UCSD-AML1 (cell line): ENCODE results near the gene RALBP1.

Source experiments
- DNase-seq: peaks from one replicate; lab custom pipeline; 2025; ENCODE audit not compliant: unreplicated experiment; lab: John Stamatoyannopoulos, UW

Gene RALBP1

DNA sequence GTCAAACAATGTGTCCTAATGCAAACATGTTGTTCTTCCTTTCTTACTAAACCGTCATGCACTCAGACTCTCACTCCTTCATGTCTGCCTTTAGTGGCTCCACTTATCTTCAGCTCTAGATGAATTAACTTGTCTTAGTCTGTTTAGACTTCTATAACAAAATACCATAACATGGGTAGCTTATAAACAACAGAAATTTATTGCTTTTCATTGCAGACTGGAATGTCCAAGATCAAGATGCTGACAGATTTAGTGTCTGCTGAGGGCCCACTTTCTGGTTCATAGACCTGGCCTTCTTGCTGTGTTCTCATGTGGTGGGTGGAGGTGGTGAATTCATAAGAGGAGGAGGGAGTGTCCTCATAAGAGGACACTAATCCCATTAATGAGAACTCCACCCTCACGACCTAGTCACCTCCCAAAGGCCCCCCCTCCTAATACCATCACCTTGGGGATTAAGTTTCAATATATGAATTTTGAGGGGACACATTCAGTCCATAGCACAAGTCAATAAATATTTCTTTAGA is 32.3 kb downstream of the RALBP1 start:
- DNase-seq, result no peak

DNA sequence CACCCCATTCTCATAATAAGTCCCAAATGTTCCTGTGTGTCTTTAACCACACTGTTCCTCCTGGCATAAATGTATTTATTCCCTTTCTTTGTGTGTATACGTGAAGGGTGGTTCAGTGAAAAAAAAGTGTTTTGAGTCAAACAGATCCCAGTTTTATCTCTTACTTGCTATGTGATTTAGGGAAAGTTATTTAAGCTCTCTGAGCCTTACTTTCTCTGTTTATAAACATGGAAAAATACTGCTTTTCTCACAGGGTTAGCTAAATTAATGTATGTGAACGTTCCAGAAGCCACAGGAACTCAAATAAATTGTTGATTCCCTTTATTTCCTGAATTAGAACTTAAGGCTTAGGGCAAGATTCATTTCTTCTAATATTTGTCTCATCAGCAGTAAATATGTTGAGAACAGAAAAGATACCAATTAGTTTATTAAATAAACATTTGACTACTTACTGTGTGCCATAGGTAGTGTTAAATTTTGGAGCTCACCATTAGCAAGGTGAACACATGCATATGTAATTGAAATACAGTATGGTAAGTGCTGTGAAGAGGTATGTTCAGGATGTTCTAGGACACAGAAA is 33.2 kb downstream of the RALBP1 start:
- DNase-seq, result no peak

DNA sequence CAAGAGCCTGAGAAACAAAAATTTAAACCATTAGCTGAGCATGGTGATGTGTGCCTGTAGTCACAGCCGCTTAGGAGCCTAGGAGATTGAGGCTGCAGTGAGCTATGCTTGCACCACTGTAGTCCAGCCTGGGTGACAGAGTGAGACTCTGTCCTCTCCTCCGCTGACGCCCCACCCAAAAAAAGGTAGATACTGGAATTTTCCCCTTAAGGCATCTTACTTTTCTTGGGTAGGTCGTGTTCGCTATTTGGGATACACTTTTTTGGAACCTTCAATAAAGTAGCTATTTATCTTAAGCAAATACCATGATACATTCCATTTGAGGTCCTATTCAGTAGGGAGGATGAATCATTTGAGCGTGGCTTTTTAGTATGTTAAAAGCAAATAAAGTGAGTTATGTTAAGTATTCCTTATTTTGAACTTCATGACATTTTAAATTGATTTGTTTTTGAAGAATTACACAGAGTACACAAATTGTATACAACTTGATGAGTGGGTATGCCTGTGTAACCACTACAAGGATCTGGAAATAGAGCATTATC is 38.7 kb downstream of the RALBP1 start:
- no peak for DNase-seq

DNA sequence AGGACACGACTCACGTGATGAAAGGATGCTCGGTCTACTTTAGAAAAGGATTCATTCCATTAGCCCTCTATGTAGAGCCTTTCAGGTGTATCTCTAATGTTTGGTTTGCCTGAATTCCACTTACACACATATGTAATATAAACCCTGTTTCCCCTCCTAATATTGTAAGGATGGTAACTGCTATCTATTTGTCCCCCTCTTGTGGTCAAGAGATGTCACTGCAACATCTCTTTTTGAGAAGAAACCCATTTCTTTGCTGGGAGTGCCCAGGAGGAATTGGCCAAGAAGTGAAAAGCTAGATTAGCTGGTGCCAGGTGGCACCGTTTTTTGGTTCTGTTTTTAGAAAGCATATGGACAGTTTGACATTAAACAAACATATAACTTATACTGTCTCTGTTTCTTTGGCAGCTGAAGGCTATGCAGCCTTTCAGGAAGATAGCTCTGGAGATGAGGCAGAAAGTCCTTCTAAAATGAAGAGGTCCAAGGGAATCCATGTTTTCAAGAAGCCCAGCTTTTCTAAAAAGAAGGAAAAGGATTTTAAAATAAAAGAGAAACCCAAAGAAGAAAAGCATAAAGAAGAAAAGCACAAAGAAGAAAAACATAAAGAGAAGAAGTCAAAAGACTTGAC is 41.2 kb downstream of the RALBP1 start:
- DNase-seq, result no peak

DNA sequence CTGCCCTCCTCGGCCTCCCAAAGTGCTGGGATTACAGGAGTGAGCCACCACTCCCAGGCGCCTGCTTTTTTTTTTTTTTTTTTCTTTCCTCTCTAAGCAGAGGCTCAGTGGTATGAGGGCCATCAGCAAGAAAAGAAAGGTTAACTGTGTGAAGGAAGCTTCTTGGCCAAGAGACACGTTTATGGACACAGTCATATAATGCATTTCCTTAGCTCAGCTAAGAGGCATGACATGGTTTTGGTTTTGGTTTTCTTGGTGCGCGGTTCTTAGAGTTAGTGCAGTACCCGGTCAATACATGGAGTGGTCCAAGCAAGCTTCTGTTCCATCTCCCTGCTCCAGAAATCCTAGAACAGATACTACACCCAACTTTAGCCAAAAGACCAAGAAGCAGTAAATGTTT is 42.6 kb downstream of the RALBP1 start:
- DNase-seq, result no peak

DNA sequence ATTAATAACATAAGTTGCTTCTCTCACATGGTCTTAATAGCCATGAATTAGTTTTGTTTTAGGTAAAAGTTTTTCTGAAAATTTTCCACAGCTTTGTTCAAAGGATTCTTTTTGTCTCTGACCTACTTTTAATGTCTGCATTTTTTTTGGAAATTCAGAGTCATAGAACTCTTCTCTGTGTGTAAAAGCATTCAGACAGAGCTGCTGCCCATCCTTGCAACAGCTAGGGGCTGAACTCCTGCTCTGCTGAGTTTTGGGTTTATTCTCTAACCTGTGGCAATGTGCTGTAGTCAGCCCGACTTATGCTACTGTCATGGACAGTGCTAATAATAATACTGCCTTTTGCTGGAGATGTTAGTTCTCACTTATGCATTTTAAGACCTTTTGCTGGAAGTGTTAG is 44.1 kb downstream of the RALBP1 start:
- DNase-seq, result no peak

DNA sequence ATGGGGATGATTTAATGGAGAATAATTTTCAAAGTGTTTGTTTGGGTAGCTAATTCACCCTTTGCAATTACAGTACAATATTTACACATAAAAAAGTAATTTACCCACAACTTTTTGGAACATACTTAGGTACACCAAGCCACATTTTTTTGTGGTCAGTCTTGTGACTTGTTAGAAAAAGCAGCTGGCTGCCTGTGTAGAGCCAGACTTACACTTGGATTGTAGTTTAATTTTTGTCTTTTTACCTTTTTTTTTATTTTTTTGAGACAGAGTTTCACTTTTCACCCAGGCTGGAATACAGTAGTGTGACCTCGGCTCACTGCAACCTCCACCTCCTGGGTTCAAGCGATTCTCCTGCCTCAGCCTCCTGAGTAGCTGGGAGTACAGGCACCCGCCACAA is 45.4 kb downstream of the RALBP1 start:
- DNase-seq, result no peak

DNA sequence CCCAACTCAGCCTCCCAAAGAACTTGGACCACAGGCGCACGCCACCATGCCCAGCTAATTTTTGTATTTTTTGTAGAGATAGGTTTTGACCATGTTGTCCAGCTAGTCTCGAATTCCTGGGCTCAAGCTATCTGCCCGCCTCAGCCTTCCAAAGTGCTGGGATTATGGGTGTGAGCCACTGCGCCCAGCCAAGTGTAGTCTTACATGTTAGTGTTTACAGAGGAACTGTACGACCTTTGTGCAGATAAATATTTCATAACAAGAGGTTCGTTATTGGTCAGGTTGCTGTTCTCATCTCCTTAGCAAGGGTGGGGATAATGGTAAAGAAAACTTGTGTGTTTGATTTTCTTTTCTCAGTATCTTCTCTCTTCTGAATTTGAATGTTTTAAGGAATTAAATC is 46.5 kb downstream of the RALBP1 start:
- DNase-seq, result no peak

DNA sequence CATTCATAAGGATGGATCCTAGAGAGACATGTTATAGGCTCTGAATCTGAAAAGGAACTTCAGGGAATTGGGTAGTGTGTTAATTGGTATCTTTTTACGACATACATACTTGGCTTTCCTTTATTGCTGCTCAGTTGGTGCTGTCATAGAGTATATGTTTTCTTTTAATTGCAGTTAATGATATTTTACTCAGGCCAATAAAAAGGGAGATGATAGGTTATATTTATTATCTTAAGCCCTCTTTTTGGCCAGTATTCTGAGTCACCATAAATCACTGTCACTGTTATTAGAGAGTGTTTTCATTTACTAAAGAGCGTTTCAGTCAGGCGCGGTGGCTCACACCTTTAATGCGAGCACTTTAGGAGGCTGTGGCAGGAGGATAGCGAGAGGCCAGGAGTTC is 47.6 kb downstream of the RALBP1 start:
- no peak for DNase-seq

DNA sequence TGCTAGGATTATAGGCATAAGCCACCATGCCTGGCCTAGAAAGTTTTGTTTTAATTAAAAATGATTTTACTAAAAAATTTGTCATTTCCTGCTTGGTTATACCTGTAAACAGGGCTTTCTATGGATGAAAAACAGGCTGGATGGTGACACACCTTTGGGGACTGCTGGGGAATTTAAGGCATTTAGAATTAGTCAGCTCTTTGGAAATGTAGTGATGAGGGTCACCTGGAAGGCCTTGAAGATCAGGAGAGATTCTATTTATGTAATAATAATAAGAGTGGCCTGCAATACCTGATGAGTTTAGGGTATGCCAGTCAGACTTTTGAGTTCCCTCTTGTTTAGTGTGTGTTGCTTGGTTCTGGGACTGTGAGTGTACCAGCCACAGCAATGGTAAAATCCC is 51.1 kb downstream of the RALBP1 start:
- no peak for DNase-seq

DNA sequence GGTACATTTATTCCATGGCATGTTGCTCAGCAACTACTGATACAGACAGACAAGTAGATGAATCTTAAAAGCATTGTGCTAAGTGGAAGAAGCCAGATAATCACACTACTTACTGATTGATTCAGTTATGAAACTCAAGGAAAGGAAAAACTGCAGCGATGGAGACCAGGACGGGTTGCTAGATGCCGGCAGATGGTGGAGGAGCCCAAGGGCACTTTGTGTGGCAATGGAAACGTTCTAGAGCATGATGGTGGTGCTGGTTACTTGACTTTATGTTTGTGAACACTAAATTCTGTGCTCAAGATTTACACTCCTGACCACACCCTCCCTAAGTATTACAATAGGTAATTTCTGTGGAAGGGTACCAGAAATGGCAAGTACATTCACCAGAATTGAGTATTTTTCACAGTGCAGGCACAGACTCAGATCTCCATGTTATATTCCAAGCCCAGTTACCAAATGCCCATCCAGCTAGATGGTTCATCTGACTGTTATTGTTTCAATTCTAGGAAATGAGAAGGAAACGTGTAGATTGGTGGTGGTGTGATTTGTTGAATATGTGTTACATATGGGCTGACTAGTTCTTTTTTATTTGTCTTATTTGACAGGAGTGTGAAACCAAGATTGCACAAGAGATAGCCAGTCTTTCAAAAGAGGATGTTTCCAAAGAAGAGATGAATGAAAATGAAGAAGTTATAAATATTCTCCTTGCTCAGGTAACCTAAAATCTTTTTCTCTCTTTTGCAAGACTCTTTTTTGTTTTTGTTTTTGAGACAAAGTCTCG is 55.1 kb downstream of the RALBP1 start:
- DNase-seq, result no peak

DNA sequence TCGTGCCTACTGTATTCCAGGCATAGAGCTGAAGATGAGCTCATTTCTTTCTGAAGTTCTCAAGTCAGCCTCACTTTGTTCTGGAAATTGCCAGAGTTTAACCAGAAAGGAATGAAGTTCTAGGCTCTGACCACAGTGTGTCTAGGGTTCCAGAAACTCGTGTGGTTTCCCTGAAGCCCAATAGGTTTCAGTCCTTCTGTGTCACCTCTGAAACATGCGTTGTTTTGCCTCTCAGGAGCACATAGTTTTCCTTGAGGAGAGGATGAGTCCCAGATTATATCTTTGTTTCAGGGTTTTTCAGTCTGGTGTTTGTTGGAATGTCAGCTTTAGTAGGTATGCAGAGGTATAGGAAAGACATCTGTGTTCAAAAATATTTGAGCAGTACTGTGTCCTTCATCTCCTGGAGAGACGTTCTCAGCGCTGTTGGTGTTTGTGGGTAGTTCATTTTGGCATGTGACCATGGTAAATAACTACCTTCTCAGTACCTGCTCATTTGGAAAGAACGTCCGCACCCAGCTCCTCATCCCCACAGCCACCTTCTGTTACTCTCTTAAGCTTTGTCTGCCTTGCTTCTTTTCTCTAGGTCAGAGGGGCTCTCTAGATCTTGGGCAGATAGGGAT is 56.6 kb downstream of the RALBP1 start:
- no peak for DNase-seq

DNA sequence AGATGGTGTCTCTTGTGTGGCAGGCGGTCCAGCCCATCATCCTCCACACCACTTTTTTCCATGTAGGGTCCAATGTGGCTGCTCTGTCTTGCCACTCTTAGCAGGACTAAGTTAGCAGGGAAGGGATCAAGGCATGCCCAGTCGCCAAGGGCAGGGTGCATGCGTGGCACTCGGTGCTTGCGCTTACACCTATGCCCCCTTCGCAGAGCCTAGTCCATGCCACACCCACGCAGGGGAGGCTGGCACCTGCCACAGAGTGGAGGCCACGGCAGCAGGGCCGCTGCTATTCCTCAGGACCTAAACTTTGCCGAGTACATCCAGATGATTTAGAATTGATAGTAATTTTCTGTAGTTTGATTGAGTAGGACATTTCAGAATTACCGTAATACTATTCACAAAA is 59.5 kb downstream of the RALBP1 start:
- DNase-seq, result no peak

DNA sequence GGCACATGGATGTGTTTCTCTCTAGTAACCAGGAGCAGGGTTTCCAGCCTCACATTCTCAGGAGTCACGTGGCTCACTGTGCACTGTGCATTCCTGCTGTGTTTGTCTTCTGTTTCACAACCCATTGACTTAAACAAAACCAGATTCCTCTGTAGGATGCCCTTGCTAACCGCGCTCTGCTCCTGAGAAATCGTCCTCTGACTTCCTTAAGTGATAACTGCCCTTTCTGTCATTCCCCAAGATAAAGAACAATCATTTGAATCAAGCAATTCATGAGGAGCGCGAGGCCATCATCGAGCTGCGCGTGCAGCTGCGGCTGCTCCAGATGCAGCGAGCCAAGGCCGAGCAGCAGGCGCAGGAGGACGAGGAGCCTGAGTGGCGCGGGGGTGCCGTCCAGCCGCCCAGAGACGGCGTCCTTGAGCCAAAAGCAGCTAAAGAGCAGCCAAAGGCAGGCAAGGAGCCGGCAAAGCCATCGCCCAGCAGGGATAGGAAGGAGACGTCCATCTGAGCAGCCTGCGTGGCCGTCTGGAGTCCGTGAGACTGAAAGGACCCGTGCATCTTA is 60.2 kb downstream of the RALBP1 start:
- DNase-seq, result no peak

DNA sequence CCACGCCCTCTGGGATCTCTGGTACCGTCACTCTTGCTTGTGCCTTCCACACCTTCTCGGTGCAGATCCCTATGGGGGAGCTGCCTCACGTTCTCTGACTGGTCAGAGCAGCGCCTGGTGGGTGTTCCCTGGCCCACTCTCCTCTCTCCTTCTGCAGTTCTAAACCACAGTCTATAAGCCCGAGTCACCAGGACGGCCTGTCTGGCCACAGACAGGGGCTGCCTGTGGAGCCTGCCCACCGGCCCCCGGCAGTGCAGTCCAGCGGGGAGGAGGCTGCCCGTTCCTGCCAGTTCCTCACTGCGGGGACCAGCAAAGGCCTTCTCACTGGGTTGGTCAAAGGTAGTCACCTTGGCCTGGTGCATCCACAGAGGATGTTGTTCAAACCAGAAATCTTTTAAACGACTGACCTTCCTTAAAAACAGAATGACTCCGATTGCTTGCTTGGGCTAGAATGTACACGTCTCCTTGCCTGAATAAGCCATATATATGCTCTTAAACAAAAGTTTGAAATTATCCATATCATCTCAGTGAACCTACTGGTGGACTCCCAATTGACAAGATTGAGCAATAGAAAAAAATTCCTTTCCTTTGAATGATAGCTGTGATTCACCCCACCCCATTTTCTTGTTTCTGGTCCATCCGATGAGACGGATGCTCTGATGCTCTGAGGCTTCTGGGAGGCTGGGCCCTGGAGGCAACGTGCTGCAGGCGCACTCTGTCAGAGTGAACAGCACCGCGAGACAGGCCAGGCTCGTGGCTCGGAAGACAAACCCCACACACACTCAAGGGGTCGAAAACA is 61.2 kb downstream of the RALBP1 start:
- no peak for DNase-seq

DNA sequence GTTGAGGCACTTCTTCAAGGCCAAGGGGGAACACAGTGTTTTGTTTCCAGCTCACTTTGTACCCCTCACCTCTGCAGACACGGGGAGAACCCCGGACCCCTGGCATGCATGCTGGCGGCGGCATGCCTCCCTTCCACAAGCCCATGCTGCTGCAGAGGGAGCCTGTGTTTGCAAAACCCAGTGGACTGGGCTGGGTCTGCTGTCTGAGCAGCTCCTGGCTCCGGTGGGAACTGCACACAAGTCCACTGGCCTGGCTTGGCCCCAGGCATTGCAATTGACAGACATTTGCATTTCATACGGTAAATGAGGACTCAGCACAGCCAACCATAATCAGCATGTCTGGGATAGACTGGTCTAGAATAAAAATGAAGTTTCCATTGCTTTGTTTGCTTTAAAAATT is 62.4 kb downstream of the RALBP1 start:
- DNase-seq, result no peak

DNA sequence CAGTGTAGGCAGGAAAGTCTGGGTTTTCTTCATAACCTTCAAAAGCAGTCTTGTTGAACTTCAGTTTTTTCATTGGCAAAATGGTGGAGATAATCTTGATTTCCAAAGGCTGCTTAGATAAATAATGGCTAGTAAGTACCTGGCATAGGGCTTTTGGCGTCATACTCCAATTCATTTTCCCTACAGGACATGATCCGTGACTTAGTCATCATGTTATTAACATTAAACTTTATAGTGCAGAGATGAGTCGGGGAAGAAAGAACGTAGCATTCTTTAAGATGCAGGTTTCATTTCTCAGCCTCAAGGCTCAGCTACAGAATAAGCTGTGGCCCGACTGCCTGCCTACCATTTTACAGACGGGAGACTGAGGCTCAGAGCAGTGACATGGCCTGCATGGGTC is 64.0 kb downstream of the RALBP1 start:
- no peak for DNase-seq

DNA sequence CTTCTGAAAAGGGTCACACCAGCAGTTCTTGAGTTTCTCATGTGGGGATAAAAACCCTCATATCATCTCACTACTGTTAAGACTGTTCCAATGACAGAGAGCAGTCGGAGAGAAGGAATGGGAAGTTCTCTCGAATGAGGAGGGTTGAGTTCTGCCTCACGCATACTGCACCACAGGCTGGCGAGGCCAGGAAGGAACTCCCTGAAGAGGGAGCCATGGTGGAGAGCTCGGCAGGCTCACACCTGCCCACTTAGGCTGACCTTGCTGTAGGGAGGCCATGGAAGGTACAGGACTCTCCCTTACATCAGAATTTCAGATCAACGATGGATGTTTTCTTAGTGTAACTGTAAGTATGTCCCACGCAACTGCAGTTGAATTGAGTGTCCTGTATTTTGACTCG is 64.6 kb downstream of the RALBP1 start:
- DNase-seq, result no peak

DNA sequence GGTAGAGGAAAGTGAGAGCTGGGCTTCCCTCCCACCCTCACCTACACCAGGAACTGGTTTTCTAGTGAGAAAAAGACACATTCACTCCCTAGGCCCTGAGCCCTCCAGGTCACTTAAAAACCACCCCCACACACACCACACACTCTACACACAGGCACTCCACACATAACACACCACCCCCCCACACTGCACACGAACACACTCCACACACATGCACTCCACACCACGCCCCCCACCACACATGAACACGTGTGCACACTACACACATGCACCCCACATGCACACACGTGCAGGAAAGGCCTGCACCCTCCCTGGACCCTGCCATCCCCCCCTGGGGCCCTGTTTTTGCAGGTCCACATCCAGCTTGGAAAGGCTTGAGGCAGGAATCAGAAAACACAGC is 67.6 kb downstream of the RALBP1 start:
- DNase-seq, result no peak

DNA sequence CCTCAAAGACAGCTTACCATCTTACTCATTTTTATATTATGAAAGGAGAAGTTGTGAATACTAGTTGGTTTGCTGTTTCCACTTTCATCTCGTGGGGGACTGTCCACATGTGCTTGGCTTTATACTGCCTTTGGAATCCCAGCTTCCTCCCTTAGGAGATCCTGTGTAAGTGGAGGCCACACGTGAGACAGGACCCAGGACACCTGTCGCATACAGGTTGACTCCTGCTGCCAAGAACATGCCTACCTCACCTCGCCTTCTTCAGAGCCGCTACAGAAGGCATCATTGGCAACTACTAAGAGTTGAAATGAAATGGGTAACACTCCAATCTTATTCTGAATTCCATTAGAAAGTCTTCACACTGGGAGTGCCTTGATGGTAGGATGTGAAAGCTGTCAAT is 69.7 kb downstream of the RALBP1 start:
- no peak for DNase-seq

DNA sequence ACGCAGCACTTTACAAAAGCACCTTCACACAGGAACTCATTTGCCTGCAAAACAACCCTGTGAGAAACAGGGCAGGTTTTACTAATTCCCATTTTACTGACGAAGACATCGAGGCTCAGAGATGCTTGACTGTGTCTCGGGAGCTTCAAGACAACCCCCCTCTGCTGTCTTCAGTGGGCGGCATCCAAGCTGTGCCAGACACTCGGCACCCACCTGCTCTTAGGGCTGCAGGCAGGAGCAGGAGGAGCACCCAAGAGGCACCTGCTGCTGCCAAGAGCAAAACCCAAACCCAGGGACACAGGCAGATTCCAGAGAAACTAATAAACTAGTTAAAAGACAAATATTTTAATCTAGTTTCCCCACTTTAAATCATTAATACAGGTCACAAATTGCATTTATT is 71.2 kb downstream of the RALBP1 start:
- DNase-seq, result no peak
